Mesothelial cell of epicardium (in vitro differentiated cells): Measurements from ENCODE around the gene MFAP2. TPM values are rescaled to one million over a fixed set of nuclear protein-coding genes. Genes with fewer than 3 reads are reported as not detected.
A peak's percentile ranks its signal among the peaks of the same experiment; 100 is the strongest.

ENCODE experiments used
- DNase-seq, 2 experiments: peaks; one replicate each; pipeline ENCODE4 v3.0.0; 2021; ENCODE audit warnings: low spot score in 2 of 2; ENCODE audit not compliant: unreplicated experiment in 2 of 2
- H3K27ac Mint-ChIP-seq: 2 replicates; pipeline ENCODE4 v1.8.0; 2021; ENCODE audit warnings: mixed read lengths
- H3K27me3 Mint-ChIP-seq: 2 replicates; pipeline ENCODE4 v1.8.0; 2021; ENCODE audit warnings: low read depth, mixed read lengths
- H3K36me3 Mint-ChIP-seq: 2 replicates; pipeline ENCODE4 v1.8.0; 2021; ENCODE audit warnings: mixed read lengths
- H3K4me1 Mint-ChIP-seq: 2 replicates; pipeline ENCODE4 v1.8.0; 2021; ENCODE audit warnings: mixed read lengths
- H3K4me3 Mint-ChIP-seq: 2 replicates; pipeline ENCODE4 v1.8.0; 2021; ENCODE audit warnings: mild to moderate bottlenecking, moderate library complexity, mixed read lengths
- H3K9me3 Mint-ChIP-seq: 2 replicates; pipeline ENCODE4 v1.8.0; 2021; ENCODE audit warnings: mixed read lengths
- CTCF ChIP-seq: fragments of 200-600 bp; sonication (generic); IDR thresholded peaks from one replicate; pipeline ENCODE4 v1.5.0; 2021; ENCODE audit warnings: antibody characterized with exemption; ENCODE audit not compliant: unreplicated experiment
- total RNA-seq: library from RNA; stranded (reverse); gene quantifications from 3 replicates; pipeline ENCODE4 v1.2.1, GENCODE V29; 2021

Gene MFAP2
- total RNA-seq, 1 donor from 2014 or later, result 445 TPM

GRCh38 chr1:16975211-16975610, 5.2 kb downstream of the MFAP2 start:
- Mint-ChIP-seq H3K4me1 (peaks cover 34% of the 10 kb centered on the region), H3K27me3 (no peaks in the 10 kb centered on the region), H3K4me3 (no peak overlapping the region), H3K36me3 (peaks cover 15% of the 10 kb centered on the region), H3K27ac (peak overlapping the region; percentile 39), H3K9me3 (no peaks in the 10 kb centered on the region)
- no peak for TF ChIP-seq CTCF
- no peak for DNase-seq

DNA sequence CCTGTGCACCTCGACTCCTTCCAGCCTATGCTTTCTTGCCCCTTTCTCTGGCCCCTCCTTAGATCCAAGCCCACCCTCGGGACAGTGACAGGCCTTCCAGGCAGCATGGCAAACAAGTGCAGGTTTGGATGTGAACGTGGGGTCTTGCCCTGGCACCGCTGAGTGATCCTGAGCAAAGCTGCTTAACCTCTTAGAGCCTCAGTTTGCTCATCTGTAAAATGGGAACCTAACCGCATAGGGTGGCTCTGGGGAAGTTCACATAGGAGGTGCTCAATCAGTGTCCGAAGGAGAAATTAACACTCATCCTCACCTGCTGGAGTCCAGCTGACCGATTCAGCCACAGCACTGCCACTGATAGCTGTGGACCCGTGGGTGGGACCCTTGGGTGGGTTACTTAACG, 7.2 kb downstream of the MFAP2 start:
- Mint-ChIP-seq H3K27ac (peak overlapping the region; percentile 87), H3K4me1 (peaks cover 29% of the 10 kb centered on the region), H3K36me3 (peaks cover 15% of the 10 kb centered on the region), H3K27me3 (no peaks in the 10 kb centered on the region), H3K9me3 (no peaks in the 10 kb centered on the region), H3K4me3 (no peak overlapping the region)
- no peak for TF ChIP-seq CTCF
- DNase-seq, result no peak

DNA sequence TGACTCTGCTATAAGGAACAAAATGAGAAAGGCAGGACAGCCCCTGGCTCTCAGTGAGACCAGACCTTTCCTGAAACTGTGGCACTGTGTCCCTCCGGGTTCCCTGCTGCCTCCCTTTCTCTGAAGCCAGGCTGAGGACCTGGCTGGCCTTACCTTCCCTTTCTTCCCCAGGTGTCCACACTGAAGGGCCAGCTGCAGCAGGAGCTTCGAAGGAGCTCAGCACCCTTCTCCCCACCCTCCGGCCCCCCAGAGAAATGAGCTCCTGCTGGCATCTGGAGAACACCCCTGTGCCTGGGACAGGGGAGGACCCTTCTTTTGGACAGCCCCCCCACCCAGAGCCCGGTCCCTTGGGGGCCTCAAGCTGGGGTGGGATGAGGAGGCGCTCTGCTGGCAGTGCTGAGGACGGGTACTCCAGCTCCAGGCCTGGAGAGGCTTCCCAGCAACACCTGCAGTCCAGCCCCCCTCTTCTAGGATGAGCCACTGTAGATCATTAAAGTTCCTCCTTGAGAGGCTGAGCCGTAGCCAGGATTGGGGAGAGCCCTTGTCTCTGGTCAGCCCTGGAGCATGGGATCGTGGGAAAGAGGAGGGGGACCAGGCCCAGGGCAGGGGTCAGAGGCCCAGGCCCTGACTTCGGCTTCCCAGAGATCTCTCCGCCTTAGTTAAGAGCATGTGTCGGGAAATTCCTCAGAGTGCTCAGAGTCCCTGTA, 8.1 kb downstream of the MFAP2 start:
- H3K27ac Mint-ChIP-seq, result peak overlapping the region; percentile 87
- no peak for DNase-seq
- no peak for TF ChIP-seq CTCF
- no peak overlapping the region for H3K4me3 Mint-ChIP-seq
- H3K27me3 Mint-ChIP-seq, result no peaks in the 10 kb centered on the region
- peaks cover 17% of the 10 kb centered on the region for H3K36me3 Mint-ChIP-seq
- H3K4me1 Mint-ChIP-seq, result peaks cover 22% of the 10 kb centered on the region
- no peaks in the 10 kb centered on the region for H3K9me3 Mint-ChIP-seq

DNA sequence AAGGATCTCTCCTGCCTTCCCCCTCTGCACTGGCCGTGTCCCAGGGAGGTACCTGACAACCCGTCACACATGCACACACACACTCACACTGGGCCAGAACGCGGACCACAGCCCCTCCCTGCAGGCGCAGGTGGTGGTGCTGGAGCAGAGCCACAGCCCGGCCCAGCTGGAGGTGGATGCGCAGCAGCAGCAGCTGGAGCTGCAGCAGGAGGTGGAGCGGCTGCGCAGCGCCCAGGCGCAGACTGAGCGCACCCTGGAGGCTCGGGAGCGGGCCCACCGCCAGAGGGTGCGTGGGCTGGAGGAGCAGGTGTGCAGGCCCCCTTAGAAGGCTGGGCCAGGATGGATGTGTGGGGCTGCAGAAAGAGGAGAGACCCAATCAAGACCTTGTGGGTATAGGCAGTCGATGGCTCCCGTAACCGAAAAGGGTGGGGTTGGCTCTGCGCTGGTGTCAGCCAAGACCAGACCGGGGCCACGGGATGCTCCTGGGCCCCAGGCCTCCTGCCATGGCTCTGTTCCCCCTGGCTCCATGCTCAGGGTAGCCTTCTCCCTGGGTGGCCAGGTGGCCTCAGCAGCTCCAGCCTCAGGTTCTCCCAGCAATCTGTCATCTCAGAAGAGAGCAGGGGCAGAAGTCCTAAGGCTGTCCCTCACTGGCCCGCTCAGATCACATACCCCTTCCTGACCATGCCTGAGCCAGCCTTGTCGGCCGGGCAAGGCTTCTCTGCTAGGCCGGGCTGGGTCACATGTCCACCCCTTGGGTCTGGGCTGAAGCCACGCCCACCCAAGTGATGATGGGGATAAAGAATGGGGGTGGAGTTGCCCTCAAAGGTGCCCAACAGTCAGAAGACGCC, 8.9 kb downstream of the MFAP2 start:
- Mint-ChIP-seq H3K4me3 (no peak overlapping the region), H3K4me1 (peaks cover 22% of the 10 kb centered on the region), H3K9me3 (no peaks in the 10 kb centered on the region), H3K27me3 (no peaks in the 10 kb centered on the region), H3K36me3 (peaks cover 13% of the 10 kb centered on the region), H3K27ac (peak overlapping the region; percentile 87)
- TF ChIP-seq CTCF, result no peak
- DNase-seq, result no peak

- no peak for DNase-seq
- Mint-ChIP-seq H3K27ac (no peak overlapping the region), H3K36me3 (peaks cover 15% of the 10 kb centered on the region), H3K4me1 (peaks cover 20% of the 10 kb centered on the region), H3K9me3 (no peaks in the 10 kb centered on the region), H3K4me3 (no peak overlapping the region), H3K27me3 (no peaks in the 10 kb centered on the region)
- no peak for TF ChIP-seq CTCF
These were observed 10.1 kb downstream of the MFAP2 start for GRCh38 chr1:16970132-16970910.
